Effector CD8-positive, alpha-beta T cell (primary cell): ENCODE measurements around the gene NRP1.

Experiments used
- DNase-seq: peaks from one replicate; lab custom pipeline; 2025; lab: John Stamatoyannopoulos, UW

NRP1 gene

GRCh38 chr10:33260403-33261149, 73.9 kb downstream of the NRP1 start:
- DNase-seq: no peak

GRCh38 chr10:33258967-33259366, 75.5 kb downstream of the NRP1 start:
- DNase-seq: no peak

- no peak for DNase-seq
These were observed 76.9 kb downstream of the NRP1 start for GRCh38 chr10:33257439-33258080.

- DNase-seq: no peak
These were observed 78.0 kb downstream of the NRP1 start for GRCh38 chr10:33256458-33256857.

GRCh38 chr10:33254556-33255160, 79.8 kb downstream of the NRP1 start:
- DNase-seq: no peak

- DNase-seq: no peak
These were observed 81.1 kb downstream of the NRP1 start for GRCh38 chr10:33253411-33253810.

GRCh38 chr10:33252794-33253203, 81.7 kb downstream of the NRP1 start:
- DNase-seq: no peak

- no peak for DNase-seq
These were observed 82.1 kb downstream of the NRP1 start for GRCh38 chr10:33252324-33252723.

GRCh38 chr10:33249659-33250345, 84.7 kb downstream of the NRP1 start:
- no peak for DNase-seq

- DNase-seq: no peak
These were observed 85.3 kb downstream of the NRP1 start for GRCh38 chr10:33249137-33249536.

- DNase-seq: no peak
These were observed 85.8 kb downstream of the NRP1 start for GRCh38 chr10:33248638-33249037.

- DNase-seq: no peak
These were observed 87.1 kb downstream of the NRP1 start for GRCh38 chr10:33247221-33247922.

GRCh38 chr10:33245343-33245742, 89.1 kb downstream of the NRP1 start:
- DNase-seq: no peak

GRCh38 chr10:33244354-33244967, 90.0 kb downstream of the NRP1 start:
- no peak for DNase-seq

- no peak for DNase-seq
These were observed 90.8 kb downstream of the NRP1 start for GRCh38 chr10:33243703-33244102.

GRCh38 chr10:33242931-33243330, 91.5 kb downstream of the NRP1 start:
- DNase-seq: no peak

- no peak for DNase-seq
These were observed 93.1 kb downstream of the NRP1 start for GRCh38 chr10:33241351-33241750.

GRCh38 chr10:33240931-33241330, 93.5 kb downstream of the NRP1 start:
- DNase-seq: no peak

GRCh38 chr10:33240258-33240657, 94.2 kb downstream of the NRP1 start:
- DNase-seq: no peak

GRCh38 chr10:33239257-33239656, 95.2 kb downstream of the NRP1 start:
- DNase-seq: no peak

GRCh38 chr10:33238643-33239042, 95.8 kb downstream of the NRP1 start:
- no peak for DNase-seq
